Spleen (tissue), 7 donors: ENCODE measurements around the gene DRD3.

Experiments used
- POLR2AphosphoS5 ChIP-seq, 3 donors: sonication (generic); formaldehyde crosslinking; IDR thresholded peaks; one replicate each; pipeline ENCODE4 v1.5.1; 2017; ENCODE audit warnings: antibody characterized with exemption in 3 of 3
- TF ChIP-seq, protein P1 (sequence below), 11 experiments: fragments of 200-600 bp in 7 of 11; fragments of 450-650 bp in 4 of 11; sonication (generic) in 4 of 11; IDR thresholded peaks in 8 of 11; conservative IDR thresholded peaks in 3 of 11; 1 replicate in 7 of 11; 2 replicates in 4 of 11; pipeline versions ENCODE4 v1.4.0 to v1.8.0; 2016 to 2021; ENCODE audit warnings: antibody characterized with exemption in 11 of 11, inconsistent platforms in 4 of 11, mild to moderate bottlenecking in 1 of 11
- donor health status: DM: no; HTN: no; CAD: no; lungs with moderate emphysema.
- donor health status: DM: no; HTN: no; CAD: no.
- donor health status: DM: no; HTN: no; CAD: no.

DNA sequence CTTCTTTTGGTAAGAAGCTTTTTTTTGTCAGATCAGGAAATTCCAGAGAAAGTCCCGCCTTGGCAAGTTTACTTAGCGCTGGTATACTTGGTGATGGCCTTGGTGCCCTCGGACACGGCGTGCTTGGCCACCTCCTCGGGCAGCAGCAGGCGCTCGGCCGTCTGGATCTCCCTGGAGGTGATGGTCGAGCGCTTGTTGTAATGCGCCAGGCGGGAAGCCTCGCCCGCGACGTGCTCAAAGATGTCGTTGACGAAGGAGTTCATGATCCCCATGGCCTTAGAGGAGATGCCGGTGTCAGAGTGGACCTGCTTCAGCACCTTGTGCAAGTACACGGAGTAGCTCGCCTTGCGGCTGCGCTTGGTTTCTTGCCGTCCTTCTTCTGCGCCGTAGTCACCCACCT, 75.7 kb downstream of the DRD3 start:
- TF ChIP-seq, protein P1, sequence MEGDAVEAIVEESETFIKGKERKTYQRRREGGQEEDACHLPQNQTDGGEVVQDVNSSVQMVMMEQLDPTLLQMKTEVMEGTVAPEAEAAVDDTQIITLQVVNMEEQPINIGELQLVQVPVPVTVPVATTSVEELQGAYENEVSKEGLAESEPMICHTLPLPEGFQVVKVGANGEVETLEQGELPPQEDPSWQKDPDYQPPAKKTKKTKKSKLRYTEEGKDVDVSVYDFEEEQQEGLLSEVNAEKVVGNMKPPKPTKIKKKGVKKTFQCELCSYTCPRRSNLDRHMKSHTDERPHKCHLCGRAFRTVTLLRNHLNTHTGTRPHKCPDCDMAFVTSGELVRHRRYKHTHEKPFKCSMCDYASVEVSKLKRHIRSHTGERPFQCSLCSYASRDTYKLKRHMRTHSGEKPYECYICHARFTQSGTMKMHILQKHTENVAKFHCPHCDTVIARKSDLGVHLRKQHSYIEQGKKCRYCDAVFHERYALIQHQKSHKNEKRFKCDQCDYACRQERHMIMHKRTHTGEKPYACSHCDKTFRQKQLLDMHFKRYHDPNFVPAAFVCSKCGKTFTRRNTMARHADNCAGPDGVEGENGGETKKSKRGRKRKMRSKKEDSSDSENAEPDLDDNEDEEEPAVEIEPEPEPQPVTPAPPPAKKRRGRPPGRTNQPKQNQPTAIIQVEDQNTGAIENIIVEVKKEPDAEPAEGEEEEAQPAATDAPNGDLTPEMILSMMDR (IDR thresholded peaks at IDR 0.05 in 8 of 11, conservative IDR thresholded peaks at IDR 0.05 in 3 of 11) = no peak
- TF ChIP-seq POLR2AphosphoS5 (IDR thresholded peaks at IDR 0.05) = no peak
